ENCODE data around the gene ZNF770. TPM values are rescaled to one million over a fixed set of nuclear protein-coding genes. Genes with fewer than 3 reads are reported as not detected.

ZNF770 gene
- polyA plus RNA-seq, 3 donors = 8.3 to 51.7 (median 28.1) TPM

DNA sequence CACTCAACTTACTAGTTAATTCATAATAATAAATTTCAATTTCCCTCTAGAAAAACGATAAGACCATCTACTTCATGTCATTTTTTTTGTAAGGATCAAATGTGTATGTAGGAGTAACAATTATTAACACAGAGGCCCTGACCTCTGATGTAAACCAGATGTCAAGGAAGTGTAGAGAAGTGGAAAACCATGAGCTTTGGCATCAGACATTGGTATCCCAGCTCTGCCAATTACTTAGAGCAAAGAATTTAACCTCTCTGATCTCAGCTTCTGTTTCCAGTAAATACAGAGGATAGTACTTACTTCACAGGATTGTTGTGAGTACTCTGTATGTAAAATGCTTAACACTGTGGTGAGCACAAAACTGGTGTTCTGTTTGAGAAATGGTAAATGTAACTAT is 36.1 kb downstream of the ZNF770 start:
- Histone ChIP-seq H3K4me1 (ENCODE audit: control insufficient read depth in 1 of 2, insufficient read depth in 2 of 2, low read length in 2 of 2) (no peaks in the 10 kb centered on the region), H3K27me3 (ENCODE audit: control insufficient read depth in 2 of 2, insufficient read depth in 2 of 2, low read length in 2 of 2) (no peaks in the 10 kb centered on the region), H3K9ac (ENCODE audit: insufficient read depth, low read length, poor library complexity, severe bottlenecking) (no peak overlapping the region), H3K9me3 (replicated peaks in 1 of 2; ENCODE audit: control insufficient read depth in 1 of 2, insufficient read depth in 1 of 2, low read length in 2 of 2) (no peaks in the 10 kb centered on the region), H3K4me3 (replicated peaks in 1 of 3; ENCODE audit: low read depth in 2 of 3, low read length in 3 of 3) (no peak overlapping the region), H3K27ac (ENCODE audit: low read depth in 1 of 2, low read length in 2 of 2) (no peak overlapping the region), H3K4me2 (replicated peaks; ENCODE audit: extremely low read depth, low read length, poor library complexity, severe bottlenecking) (no peak overlapping the region), H4K20me1 (ENCODE audit: insufficient read depth, low read length) (peaks cover 18% of the 10 kb centered on the region), H2AFZ (ENCODE audit: insufficient read depth, low read depth, low read length, poor library complexity, severe bottlenecking) (no peak overlapping the region), H3K36me3 (replicated peaks in 1 of 2; ENCODE audit: control insufficient read depth in 1 of 2, insufficient read depth in 2 of 2, low read length in 2 of 2) (peaks cover 61 to 76% of the 10 kb centered on the region in 2 donors), H3K79me2 (ENCODE audit: insufficient read depth, low read length) (peaks cover 13% of the 10 kb centered on the region)
- Mint-ChIP-seq H3K27me3 (ENCODE audit: low read depth in 3 of 3) (no peaks in the 10 kb centered on the region), H3K9me3 (peaks cover 0 to 2% (median 0%) of the 10 kb centered on the region in 7 donors), H3K36me3 (peaks cover 47 to 76% of the 10 kb centered on the region in 2 donors), H3K4me1 (no peaks in the 10 kb centered on the region), H3K4me3 (no peak overlapping the region), H3K27ac (no peak overlapping the region)
- TF ChIP-seq, protein P1, sequence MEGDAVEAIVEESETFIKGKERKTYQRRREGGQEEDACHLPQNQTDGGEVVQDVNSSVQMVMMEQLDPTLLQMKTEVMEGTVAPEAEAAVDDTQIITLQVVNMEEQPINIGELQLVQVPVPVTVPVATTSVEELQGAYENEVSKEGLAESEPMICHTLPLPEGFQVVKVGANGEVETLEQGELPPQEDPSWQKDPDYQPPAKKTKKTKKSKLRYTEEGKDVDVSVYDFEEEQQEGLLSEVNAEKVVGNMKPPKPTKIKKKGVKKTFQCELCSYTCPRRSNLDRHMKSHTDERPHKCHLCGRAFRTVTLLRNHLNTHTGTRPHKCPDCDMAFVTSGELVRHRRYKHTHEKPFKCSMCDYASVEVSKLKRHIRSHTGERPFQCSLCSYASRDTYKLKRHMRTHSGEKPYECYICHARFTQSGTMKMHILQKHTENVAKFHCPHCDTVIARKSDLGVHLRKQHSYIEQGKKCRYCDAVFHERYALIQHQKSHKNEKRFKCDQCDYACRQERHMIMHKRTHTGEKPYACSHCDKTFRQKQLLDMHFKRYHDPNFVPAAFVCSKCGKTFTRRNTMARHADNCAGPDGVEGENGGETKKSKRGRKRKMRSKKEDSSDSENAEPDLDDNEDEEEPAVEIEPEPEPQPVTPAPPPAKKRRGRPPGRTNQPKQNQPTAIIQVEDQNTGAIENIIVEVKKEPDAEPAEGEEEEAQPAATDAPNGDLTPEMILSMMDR (IDR thresholded peaks at IDR 0.05) = no peak
- intact Hi-C loops (cut with micrococcal nuclease) = no loop called here
- no peak for DNase-seq
- no CpG with 5 or more reads among the region's 1 CpG for WGBS (ENCODE audit: insufficient coverage)

DNA sequence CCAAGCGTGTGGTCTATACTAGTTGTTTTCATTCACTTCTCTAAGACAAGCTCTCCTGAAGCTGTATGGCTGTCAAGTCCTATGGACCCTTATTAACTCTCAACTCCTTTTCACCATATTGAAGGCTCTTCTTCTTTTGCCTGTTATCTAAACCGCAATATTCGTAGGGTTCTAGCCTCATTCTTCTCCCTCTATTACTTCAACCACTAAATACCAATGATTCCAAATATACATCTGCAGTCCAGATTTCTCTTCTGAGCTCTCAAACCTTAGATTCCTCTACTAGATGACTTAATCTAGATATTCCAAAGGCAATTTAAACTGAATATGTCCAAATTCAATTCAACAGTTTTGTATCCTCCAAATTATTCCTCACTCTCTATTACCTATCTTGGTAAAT is 43.2 kb downstream of the ZNF770 start:
- H3K79me2 ChIP-seq (ENCODE audit: insufficient read depth, low read length) = no peaks in the 10 kb centered on the region
- TF ChIP-seq, protein P1 (IDR thresholded peaks at IDR 0.05) = no peak
- H3K36me3 Mint-ChIP-seq = peaks cover 51 to 69% of the 10 kb centered on the region in 2 donors
- H3K9me3 Mint-ChIP-seq = no peaks in the 10 kb centered on the region
- no peaks in the 10 kb centered on the region for H3K27me3 ChIP-seq (ENCODE audit: control insufficient read depth in 2 of 2, insufficient read depth in 2 of 2, low read length in 2 of 2)
- no peak for DNase-seq
- intact Hi-C loops (cut with micrococcal nuclease) = no loop called here
- no peak overlapping the region for H3K9ac ChIP-seq (ENCODE audit: insufficient read depth, low read length, poor library complexity, severe bottlenecking)
- no peaks in the 10 kb centered on the region for H4K20me1 ChIP-seq (ENCODE audit: insufficient read depth, low read length)
- WGBS (ENCODE audit: insufficient coverage) = 94% methylated on average over 3 of the region's 3 CpGs
- H3K4me2 ChIP-seq (replicated peaks; ENCODE audit: extremely low read depth, low read length, poor library complexity, severe bottlenecking) = no peak overlapping the region
- H3K9me3 ChIP-seq (replicated peaks in 1 of 2; ENCODE audit: control insufficient read depth in 1 of 2, insufficient read depth in 1 of 2, low read length in 2 of 2) = no peaks in the 10 kb centered on the region
- H3K27ac Mint-ChIP-seq = no peak overlapping the region
- H3K4me3 Mint-ChIP-seq = no peak overlapping the region
- no peak overlapping the region for H3K27ac ChIP-seq (ENCODE audit: low read depth in 1 of 2, low read length in 2 of 2)
- peaks cover 68 to 74% of the 10 kb centered on the region in 2 donors for H3K36me3 ChIP-seq (replicated peaks in 1 of 2; ENCODE audit: control insufficient read depth in 1 of 2, insufficient read depth in 2 of 2, low read length in 2 of 2)
- H3K27me3 Mint-ChIP-seq (ENCODE audit: low read depth in 3 of 3) = no peaks in the 10 kb centered on the region
- no peak overlapping the region for H2AFZ ChIP-seq (ENCODE audit: insufficient read depth, low read depth, low read length, poor library complexity, severe bottlenecking)
- no peaks in the 10 kb centered on the region for H3K4me1 Mint-ChIP-seq
- no peak overlapping the region for H3K4me3 ChIP-seq (replicated peaks in 1 of 3; ENCODE audit: low read depth in 2 of 3, low read length in 3 of 3)
- H3K4me1 ChIP-seq (ENCODE audit: control insufficient read depth in 1 of 2, insufficient read depth in 2 of 2, low read length in 2 of 2) = no peaks in the 10 kb centered on the region
